ENCODE results near the gene CBX8.

Gene CBX8

DNA sequence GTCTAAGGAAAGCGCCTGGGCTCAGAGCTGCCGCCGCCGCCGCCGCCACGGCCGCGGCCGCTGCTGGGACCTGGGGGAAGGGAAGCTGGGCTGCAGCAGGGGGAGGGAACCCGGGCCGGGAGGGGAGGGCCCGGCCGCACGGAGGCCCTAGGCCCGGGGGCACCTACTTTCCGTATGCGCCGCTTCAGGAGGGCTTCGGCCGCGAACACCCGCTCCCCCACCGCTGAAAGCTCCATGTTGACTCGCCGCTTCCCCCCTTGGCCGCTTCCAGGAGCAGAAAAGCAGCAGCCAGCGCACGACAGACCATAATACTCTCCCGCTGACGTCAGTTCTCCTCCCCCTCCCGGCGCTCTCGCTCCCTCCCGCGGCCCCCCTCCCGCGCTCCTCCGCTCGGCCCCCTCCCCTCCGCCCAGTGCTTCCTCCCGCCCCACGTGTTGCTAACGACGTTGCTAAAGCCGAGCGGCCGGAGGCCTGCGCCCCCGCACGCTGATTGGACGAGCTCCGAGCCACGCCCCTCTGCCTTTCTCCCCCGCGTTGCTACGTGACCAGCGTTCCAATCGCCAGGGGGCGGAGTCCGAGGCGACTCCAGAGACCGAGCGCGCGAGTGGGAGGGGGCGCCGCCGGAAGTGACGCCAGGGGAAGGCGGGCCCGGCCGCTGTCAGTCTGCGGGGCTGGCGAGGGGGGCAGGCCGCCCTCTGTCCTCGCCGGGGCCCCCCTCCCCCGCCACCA is at the start of gene CBX8:
CBX8 (minus strand) TSS at position 315 of the 729 bp plus-strand sequence; CDS start at position 236, 79 bp downstream.
- DNase-seq (ENCODE audit: low read depth): peak; percentile 99

GRCh38 chr17:79845601-79845949 is 48.7 kb upstream of the CBX8 start:
- DNase-seq (ENCODE audit: low read depth): no peak

DNA sequence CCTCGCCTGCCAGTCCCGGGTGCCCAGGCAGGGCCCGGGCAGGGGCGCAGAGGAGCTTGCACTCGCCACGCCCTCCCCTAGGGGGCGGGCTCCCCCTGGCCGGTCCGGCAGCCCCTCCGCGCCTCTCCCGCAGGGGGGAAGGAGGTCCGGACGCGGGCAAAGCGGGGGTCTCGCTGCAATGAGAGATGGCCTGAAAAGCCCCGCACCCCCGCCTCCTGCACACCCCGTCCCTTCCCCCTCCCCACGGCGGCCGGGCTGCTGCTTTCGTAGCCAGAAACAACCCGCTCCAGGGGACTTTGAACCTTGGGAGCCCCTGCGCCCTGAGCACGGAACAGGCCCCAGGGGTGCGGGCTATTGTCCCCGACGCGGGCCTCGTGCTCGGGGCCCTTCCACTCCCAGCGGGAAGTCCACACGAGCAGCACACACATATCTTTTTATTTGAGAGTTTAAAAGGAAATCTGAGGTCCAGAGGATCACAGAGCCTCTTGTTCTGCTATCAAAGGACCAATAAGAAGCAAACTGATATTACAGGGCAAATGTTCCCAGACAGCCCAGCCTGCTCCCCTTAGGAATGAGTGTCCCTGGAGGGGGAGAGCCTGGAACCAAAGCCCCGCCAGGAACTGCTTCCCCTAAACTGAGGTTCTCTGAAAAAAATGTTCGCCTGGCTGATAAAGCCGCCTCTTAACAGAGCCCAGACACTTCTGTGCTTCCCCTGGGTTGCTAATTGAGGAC is 48.2 kb upstream of the CBX8 start:
- DNase-seq (ENCODE audit: low read depth): no peak

- DNase-seq (ENCODE audit: low read depth): peak; percentile 43
Measured at GRCh38 chr17:79843816-79844800, 47.2 kb upstream of the CBX8 start.

DNA sequence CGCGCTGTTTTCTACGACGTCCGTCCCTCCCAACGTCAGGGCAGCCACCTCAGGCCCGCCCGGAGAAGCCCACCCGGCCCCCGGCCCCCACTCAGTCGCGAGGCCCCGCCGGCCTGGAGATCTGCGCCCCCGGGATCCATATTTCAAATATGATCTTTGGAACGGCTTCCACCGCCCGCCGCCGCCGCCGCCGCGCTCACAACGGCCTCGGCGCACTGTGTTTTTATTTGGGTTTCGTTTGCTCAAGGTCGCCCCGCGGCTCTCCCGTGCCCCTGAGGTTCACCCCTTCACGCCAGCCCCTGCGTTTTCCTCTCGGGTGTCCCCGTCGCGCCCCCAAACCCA is 46.6 kb upstream of the CBX8 start:
- DNase-seq (ENCODE audit: low read depth): no peak

DNA sequence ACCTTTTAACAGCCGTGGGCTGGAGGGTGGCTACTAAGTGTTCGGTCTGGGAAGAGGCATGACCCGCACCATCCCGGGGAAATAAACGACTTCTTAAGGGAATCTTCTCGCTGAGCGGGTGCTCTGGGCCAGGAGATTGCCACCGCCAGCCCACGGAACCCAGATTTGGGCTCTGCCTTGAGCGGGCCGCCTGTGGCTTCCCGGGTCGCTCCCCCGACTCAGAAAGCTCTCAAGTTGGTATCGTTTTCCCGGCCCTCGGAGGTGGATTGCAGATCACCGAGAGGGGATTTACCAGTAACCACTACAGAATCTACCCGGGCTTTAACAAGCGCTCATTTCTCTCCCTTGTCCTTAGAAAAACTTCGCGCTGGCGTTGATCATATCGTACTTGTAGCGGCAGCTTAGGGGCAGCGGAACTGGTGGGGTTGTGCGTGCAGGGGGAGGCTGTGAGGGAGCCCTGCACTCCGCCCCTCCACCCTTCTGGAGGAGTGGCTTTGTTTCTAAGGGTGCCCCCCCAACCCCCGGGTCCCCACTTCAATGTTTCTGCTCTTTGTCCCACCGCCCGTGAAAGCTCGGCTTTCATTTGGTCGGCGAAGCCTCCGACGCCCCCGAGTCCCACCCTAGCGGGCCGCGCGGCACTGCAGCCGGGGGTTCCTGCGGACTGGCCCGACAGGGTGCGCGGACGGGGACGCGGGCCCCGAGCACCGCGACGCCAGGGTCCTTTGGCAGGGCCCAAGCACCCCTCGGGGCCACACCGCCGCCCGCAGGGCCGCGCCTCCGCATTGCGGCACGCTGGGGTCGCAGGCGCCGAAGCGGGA is 46.0 kb upstream of the CBX8 start:
- DNase-seq (ENCODE audit: low read depth): no peak

- no peak for DNase-seq (ENCODE audit: low read depth)
Measured at GRCh38 chr17:79842136-79842655, 45.3 kb upstream of the CBX8 start.

DNA sequence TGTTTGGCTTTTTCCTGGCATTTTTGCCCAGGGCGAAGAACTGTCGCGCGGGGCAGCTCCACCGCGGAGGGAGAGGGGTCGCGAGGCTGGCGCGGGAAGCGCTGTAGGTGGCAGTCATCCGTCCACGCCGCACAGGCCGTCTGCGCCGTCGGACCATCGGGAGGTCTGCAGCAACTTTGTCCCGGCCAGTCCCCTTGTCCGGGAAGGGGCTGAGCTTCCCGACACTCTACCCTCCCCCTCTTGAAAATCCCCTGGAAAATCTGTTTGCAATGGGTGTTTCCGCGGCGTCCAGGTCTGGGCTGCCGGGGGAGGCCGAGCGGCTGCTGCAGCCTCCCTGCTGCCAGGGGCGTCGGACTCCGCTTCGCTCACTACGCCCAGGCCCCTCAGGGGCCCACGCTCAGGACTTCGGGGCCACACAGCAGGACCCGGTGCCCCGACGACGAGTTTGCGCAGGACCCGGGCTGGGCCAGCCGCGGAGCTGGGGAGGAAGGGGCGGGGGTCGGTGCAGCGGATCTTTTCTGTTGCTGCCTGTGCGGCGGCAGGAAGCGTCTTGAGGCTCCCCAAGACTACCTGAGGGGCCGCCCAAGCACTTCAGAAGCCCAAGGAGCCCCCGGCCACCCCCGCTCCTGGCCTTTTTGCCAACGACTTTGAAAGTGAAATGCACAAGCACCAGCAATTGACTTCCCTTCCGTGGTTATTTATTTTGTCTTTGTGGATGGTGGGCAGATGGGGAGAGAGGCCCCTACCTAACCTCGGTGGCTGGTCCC is 44.7 kb upstream of the CBX8 start:
- DNase-seq (ENCODE audit: low read depth): no peak

DNA sequence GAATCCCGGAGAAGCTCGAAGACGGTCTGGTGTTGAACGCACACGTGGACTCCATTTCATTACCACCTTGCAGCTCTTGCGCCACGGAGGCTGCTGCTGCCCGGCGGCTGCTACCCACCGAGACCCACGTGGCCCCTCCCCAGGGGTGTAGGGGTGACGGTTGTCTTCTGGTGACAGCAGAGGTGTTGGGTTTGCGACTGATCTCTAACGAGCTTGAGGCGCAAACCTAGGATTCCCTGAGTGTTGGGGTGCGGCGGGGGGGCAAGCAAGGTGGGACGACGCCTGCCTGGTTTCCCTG is 44.1 kb upstream of the CBX8 start:
- no peak for DNase-seq (ENCODE audit: low read depth)

DNA sequence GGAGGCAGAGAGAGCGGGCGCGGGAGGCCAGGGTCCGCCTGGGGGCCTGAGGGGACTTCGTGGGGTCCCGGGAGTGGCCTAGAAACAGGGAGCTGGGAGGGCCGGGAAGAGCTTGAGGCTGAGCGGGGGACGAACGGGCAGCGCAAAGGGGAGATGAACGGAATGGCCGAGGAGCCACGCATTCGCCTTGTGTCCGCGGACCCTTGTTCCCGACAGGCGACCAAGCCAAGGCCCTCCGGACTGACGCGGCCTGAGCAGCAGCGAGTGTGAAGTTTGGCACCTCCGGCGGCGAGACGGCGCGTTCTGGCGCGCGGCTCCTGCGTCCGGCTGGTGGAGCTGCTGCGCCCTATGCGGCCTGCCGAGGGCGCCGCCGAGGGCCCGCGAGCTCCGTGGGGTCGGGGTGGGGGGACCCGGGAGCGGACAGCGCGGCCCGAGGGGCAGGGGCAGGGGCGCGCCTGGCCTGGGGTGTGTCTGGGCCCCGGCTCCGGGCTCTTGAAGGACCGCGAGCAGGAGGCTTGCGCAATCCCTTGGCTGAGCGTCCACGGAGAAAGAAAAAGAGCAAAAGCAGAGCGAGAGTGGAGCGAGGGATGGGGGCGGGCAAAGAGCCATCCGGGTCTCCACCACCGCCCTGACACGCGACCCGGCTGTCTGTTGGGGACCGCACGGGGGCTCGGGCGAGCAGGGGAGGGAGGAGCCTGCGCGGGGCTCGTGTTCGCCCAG is 43.6 kb upstream of the CBX8 start:
- no peak for DNase-seq (ENCODE audit: low read depth)

- peak; percentile 87 for DNase-seq (ENCODE audit: low read depth)
Measured at GRCh38 chr17:79839356-79840268, 42.7 kb upstream of the CBX8 start, which contains the start of gene CBX4. Gene CBX4, minus strand, starts transcription at chr17:79839440. Its CDS starts 189 bp downstream, at chr17:79839251.

DNA sequence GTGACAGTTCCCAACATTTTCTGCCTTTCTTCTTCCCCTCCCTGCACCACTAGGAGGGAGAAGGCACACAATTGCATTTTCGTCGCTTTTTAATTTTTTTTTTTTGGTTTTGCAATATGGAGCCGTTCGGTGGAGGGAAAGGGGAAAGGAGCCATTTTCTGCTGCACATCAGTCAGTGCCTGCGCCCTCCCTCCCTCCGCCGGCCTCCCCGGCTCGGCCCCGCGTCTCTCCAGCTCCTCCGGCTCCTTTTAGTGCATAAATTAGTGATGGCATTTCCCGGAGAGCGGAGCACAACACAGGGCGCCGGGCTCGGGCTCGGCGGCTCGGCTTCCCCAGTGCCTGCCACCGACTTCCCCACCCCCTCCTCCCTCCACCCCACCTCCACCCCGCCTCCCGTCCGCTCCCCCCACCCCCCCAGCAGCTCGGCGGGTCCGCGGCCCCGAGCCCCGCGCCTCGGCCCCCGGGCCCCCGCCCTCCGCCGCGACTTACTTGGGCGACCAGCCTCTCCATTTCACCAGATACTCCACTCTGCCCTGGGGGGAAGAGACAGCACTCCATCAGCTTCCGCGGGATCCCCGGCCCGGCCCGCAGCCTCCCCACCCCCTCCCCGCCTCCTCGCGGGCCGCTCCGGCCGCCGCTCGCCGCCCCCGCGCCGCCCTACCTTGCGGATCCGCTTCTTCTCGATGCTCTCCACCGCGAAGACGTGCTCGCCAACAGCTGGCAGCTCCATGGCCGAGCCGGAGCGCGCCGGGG is 41.8 kb upstream of the CBX8 start:
- DNase-seq (ENCODE audit: low read depth): no peak

- DNase-seq (ENCODE audit: low read depth): no peak
Measured at GRCh38 chr17:79837888-79838521, 41.1 kb upstream of the CBX8 start.

DNA sequence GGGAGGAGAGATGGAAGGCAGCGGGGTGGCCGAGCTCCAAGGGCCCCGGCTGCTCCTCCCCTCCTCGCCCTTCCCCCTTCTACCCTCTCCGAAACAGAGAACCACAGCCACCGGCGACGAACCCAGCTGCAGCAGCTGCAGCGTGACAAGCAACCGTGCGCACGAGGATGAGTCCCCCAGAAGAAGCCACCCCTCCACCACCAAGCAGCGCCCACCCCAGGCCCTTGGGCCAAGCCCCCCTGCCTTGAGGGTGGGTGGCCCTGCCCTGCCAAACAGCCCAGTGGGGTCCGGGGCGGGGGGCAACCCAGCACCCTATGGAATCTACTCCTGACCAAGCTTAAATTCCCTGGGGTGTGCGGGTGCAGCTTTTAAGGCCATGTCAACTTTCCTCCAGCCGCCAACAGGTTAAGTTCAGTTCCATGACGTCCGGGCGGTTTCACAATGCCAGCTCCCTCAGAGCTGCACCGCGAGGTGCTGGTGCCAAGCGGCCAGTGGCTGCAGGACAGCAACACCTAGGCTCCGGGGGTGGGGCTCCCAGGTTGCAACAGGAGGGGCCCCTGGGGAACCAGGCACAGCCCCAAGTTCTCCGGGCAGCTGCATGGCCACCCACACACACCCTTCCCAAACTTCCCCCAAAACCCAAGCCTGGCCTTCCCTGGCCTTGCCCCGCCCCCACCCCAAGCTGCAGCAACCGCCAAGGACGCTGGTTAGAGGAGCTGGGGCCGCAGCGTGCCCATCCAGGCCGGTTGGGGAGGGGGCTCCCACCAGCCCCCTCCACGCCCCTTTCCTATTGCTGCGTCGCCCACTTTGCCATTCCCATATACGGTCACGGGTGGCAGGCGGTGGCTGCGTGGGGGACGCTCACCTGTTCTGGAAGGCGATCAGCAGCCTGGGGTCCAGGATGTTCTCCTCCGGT is 40.4 kb upstream of the CBX8 start:
- DNase-seq (ENCODE audit: low read depth): no peak

- DNase-seq (ENCODE audit: low read depth): no peak
Measured at GRCh38 chr17:79836510-79836971, 39.7 kb upstream of the CBX8 start.

DNA sequence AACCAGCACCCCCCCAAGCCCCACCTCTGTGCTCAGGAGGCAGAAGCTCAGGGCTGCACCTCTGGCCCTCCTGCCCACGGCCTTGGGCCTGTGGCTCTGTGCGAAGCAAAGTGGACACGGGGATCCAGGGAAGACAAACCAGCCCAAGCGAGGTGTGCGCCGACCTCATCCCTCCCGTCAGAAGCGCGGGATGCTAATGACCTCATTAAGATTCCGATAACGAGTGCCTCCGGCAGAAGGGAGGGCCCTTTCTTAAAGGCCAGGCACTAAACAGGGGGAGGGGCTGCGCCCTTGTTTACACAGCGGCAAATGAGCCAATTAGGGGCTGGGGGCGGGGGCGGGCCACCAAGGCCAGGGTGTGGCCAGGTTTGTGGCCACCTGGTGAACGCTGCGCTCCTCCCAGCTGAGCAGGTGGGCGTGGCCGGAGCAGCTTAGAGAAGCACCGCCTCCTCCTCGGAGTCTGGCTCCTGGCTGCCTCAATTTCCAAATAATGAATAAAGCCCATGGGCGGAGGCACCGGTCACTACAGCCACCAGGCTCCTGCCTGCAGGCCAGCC is 39.2 kb upstream of the CBX8 start:
- no peak for DNase-seq (ENCODE audit: low read depth)

All from GM04504 (cell line).